Stimulated activated naive CD4-positive, alpha-beta T cell treated with Interleukin-2 at 50 U/mL for 16 hours (primary cell): ENCODE results near the gene TCERG1L.
"Not testable (repeated sequence)": the region's sequence is repeated elsewhere in the genome, so short reads cannot be mapped to it uniquely, and the experiment has no call there.

Experiments used
- DNase-seq: peaks from one replicate; lab custom pipeline; 2025; lab: John Stamatoyannopoulos, UW

TCERG1L gene

GRCh38 chr10:131165092-131165491, 146.4 kb downstream of the TCERG1L start:
- no peak for DNase-seq

DNA sequence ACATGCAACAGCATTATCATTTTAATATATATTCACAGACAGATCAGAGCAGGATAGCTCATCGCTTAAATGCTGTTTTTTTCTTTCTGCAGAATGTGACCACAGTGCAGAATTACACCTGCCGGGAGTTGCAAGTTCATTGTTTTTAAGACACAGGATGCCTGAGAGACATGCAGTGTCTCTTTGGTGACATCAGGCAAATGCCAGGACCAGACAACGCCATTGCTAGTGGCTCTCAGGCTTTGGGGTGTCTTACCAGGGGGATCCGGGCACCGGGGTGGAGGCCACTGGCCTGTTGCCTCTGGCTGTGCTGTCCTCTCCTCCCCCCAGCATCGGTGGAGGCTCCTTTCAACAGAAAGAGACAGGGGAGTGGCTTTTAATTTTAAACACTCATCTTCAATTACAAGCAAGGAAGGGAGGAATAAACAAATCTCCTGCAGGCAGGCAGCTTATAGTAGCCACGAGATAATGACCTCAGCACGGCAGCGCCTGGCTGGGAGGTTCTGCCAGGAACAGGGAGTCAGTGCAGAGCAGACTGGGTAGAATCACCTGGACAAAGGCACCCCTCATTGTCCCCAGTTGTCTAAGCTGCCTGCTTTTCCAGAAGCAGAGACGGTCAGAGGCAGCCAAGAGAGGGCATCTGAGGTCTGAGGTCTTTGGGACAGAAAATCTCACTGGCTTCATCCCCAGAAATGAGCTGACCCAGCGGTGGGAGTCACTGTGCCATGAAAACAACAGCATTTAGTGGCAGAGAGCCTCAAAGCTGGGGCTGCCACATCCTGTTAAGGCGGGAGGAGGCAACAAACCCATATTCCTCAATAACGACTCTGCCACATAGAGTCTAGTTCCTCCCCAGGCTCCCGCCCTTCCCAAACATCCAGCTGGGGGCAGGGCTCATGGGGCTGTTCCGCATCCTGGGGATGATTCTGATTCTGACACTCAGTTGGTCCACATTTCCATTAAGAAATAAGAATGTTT, 148.4 kb downstream of the TCERG1L start:
- no peak for DNase-seq

DNA sequence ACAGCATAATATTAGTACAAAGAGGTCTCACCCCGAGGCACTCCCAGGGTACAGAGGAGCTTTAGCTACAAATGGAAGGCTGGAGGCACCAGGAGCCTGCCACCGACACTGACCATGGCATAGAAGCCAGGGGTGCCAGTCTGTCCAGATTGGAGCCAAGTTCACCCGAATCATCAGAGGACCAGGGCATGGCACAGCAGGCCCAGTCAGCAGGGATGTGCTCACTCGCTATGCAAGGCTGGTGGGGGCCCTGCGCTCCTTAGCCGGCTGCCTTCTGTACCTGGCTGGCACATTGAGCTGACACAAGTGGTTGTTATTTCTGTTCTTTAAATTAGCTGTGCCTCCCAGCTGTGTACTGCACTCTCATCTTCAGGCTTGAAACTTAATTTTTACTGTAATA, 149.3 kb downstream of the TCERG1L start:
- DNase-seq: no peak

- DNase-seq: no peak
Observed at GRCh38 chr10:131161087-131161486, 150.4 kb downstream of the TCERG1L start.

DNA sequence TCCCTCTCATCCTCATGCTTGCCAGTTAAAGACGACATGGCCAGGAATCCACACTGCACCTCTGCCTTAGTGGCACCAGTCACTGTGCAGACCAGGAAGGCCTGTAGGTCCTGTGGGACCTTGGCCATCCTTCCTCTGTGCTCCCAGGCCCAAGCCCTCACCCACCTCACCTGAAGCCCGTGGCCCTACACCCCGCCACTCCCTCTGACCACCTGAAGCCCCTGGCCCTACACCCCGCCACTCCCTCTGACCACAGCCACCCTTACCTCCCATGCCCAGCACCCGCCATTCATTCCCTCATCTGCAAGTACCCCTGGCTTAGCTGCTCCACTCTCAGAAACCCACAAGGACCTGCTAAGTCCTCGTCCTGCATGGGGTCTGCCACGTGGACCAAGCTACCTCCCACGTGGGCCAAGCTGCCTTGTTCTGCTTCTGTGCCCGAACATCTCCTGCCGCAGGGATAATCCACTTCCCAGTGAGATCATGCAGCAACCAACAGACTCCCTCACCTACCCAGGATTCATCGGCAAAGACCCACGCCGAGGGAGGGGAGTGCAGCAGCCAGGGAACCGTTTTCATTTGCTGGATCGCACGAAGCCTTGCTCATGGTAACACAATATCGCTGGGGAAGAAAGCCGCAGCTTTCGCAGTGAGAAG, 151.2 kb downstream of the TCERG1L start:
- no peak for DNase-seq

DNA sequence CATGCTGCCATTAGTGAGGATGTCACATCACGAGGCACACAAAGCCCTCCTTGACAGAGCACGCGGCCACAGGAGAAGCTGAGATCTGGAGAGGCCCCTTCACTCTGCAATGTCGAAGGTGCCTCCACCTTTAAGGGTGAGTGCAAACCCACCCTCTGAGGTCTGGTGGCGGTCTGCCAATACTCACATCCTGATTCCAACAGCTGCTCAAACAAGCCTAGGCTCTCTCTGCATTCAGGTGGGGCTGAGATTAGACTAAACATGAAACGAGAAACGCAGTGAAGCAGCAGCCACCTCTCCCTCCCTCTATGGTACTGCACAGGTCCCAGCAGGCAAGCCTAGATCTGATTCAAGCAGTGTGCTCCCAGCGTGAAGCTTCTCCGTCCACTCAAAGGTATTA, 151.8 kb downstream of the TCERG1L start:
- DNase-seq: no peak

- DNase-seq: no peak
Observed at GRCh38 chr10:131158695-131159094, 152.8 kb downstream of the TCERG1L start.

- no peak for DNase-seq
Observed at GRCh38 chr10:131157899-131158298, 153.6 kb downstream of the TCERG1L start.

DNA sequence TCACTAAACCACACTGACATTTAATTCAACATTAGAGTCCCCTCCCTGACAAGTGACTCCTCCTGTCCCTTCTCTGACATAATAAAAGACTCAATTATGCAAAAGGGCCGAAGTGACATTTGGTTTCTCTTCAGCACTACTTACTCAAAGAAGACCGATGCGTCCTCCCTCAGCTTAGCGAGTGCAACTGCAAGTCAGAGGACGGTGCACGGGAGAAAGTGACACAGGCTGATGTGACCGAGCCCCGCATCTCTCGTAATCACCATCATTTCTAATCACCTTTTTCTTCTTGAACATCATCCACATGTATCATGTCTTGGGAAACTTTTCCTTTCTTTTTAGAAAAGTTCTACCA, 155.7 kb downstream of the TCERG1L start:
- no peak for DNase-seq

DNA sequence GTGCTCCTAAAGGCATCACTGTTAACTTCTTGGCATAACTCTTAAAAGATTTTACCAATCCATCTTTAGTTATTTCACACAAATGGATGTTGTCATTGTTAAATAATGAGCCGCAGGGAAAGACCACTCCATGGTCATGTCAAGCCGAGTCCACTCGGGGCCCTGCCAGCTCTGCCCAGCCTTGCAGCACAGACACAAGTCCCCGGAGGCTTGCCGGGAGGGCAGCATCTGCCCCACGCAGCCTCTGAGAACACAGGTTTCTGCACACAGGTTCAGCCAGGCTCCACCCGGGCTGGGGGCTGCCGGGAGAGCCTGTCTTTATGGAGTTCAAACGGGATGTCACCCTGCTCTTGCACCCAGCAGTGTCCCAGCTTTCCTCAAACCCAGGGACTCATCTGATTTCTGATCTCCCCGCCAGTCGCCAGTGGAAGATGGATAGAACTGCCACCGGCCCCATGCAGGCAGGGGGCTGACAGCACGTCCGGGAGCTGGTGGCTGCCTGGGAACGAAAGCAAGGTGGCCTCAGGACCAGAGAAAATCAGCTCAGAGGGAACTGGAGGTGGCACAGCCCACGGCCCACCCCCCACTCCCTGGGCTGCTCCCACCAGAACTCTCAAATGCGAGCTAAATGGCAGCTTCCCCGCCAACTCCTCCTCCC, 156.2 kb downstream of the TCERG1L start:
- no peak for DNase-seq

- DNase-seq: no peak
Observed at GRCh38 chr10:131154306-131155025, 157.1 kb downstream of the TCERG1L start.

DNA sequence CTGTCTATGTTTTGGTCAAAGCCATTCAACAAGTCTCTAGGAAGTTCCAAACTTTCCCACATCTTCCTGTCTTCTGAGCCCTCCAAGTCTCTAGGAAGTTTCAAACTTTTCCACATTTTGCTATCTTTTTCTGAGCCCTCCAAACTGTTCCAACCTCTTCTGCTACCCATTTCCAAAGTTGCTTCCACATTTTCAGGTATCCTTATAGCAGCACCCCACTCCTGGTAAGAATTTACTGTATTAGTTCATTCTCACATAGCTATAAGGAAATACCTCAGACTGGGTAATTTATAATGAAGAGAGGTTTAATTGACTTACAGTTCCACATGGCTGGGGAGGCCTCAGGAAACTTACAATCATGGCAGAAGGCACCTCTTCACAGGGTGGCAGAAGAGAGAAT, 159.1 kb downstream of the TCERG1L start:
- not testable (repeated sequence) for DNase-seq

- no peak for DNase-seq
Observed at GRCh38 chr10:131150126-131150525, 161.4 kb downstream of the TCERG1L start.

- DNase-seq: no peak
Observed at GRCh38 chr10:131149586-131149985, 161.9 kb downstream of the TCERG1L start.

GRCh38 chr10:131149111-131149510, 162.4 kb downstream of the TCERG1L start:
- no peak for DNase-seq

DNA sequence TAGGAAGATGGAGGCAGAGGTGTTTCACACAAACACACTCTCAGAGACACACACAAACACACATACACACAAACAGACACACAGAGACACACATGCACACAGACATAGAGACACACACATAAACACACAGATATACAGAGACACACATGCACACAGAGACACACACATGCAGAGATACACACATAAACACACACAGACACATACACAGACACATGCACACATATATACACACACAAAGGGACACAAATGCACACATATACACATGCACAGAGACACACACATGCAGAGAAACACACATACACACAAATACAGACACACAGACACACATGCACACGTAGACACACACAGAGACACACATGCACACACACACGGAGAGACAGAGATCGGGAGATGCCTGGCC, 163.3 kb downstream of the TCERG1L start:
- no peak for DNase-seq

- DNase-seq: no peak
Observed at GRCh38 chr10:131147301-131147975, 164.1 kb downstream of the TCERG1L start.

- no peak for DNase-seq
Observed at GRCh38 chr10:131146790-131147189, 164.7 kb downstream of the TCERG1L start.

DNA sequence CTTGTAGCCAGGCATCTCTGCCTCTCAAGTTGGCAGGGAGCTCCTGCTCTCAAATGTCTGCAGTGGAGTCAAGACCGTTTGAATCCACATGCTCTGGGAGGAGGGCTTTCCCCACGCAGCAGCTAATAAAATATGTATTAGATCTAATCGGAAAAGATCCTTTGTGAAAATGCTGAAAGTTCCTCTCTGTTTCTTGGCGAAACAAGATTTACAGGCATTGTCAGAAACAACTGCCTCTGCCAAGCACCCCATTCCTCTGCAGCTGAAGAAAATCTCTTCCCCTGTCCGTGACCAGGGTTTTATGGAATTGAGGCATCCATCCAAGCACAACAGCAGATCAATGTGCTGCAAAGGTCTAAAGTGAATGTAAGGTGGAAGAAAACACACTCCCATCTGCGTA, 165.8 kb downstream of the TCERG1L start:
- no peak for DNase-seq

DNA sequence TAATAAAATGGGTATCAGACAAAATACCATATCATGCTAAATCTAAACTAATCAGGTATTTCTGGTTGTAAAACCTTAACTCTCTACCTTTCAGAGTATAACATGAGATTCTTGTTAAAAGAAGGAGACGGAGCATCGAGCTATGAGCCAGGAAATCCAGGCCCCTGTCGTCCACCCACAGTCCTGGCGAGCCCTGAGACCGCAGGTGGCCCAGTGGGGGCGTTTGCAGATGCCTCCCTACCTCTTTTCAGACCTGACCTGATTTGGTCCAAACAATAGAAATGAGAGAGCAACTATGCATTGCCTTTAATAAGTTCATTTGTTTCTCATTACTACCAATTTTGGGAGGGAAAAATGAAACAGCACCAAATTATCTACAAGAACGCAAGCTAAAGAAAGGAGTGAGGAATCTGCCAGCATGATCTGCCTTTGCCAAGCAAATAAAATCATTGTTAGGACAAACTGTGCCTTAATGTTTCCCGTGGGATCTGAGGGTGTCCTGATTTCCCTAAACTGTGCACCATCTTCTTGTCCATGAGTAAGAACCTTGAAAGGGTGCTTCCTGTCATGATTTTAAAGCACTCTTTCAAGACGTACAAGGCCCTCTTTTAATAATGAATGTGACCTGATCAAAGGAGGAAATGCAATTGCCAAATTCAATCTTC, 166.7 kb downstream of the TCERG1L start:
- DNase-seq: no peak

GRCh38 chr10:131144196-131144595, 167.3 kb downstream of the TCERG1L start:
- DNase-seq: no peak
